ENCODE data around the gene PAFAH1B1.
"Not testable (repeated sequence)": the region's sequence is repeated elsewhere in the genome, so short reads cannot be mapped to it uniquely, and the experiment has no call there.

Gene PAFAH1B1

GRCh38 chr17:2611627-2612026 is 18.2 kb downstream of the PAFAH1B1 start:
- no peak for DNase-seq (ENCODE audit: low spot score)
- no peak for TF ChIP-seq CTCF (IDR thresholded peaks at IDR 0.05)
- Histone ChIP-seq H3K4me3 (no peak overlapping the region), H3K27ac (no peak overlapping the region)

GRCh38 chr17:2612630-2613029 is 19.2 kb downstream of the PAFAH1B1 start:
- H3K27ac ChIP-seq = no peak overlapping the region
- TF ChIP-seq CTCF (IDR thresholded peaks at IDR 0.05) = no peak
- no peak for DNase-seq (ENCODE audit: low spot score)
- H3K4me3 ChIP-seq = no peak overlapping the region

- TF ChIP-seq CTCF (IDR thresholded peaks at IDR 0.05) = no peak
- Histone ChIP-seq H3K27ac (no peak overlapping the region), H3K4me3 (no peak overlapping the region)
- DNase-seq (ENCODE audit: low spot score) = no peak
Observed at GRCh38 chr17:2613089-2613808, 19.8 kb downstream of the PAFAH1B1 start.

- Histone ChIP-seq H3K27ac (no peak overlapping the region), H3K4me3 (no peak overlapping the region)
- no peak for DNase-seq (ENCODE audit: low spot score)
- TF ChIP-seq CTCF (IDR thresholded peaks at IDR 0.05) = no peak
Observed at GRCh38 chr17:2615882-2616281, 22.4 kb downstream of the PAFAH1B1 start.

- no peak for DNase-seq (ENCODE audit: low spot score)
- H3K4me3 ChIP-seq = no peak overlapping the region
- no peak overlapping the region for H3K27ac ChIP-seq
- no peak for TF ChIP-seq CTCF (IDR thresholded peaks at IDR 0.05)
Observed at GRCh38 chr17:2621241-2621640, 27.8 kb downstream of the PAFAH1B1 start.

GRCh38 chr17:2621951-2622405 is 28.5 kb downstream of the PAFAH1B1 start:
- DNase-seq (ENCODE audit: low spot score); H3K4me3 ChIP-seq; H3K27ac ChIP-seq: not testable (repeated sequence)

GRCh38 chr17:2622721-2623301 is 29.4 kb downstream of the PAFAH1B1 start:
- H3K27ac ChIP-seq; H3K4me3 ChIP-seq; DNase-seq (ENCODE audit: low spot score): not testable (repeated sequence)

GRCh38 chr17:2624292-2624731 is 30.9 kb downstream of the PAFAH1B1 start:
- no peak for DNase-seq (ENCODE audit: low spot score)
- Histone ChIP-seq H3K4me3 (no peak overlapping the region), H3K27ac (no peak overlapping the region)
- no peak for TF ChIP-seq CTCF (IDR thresholded peaks at IDR 0.05)

- H3K4me3 ChIP-seq; H3K27ac ChIP-seq; DNase-seq (ENCODE audit: low spot score): not testable (repeated sequence)
Observed at GRCh38 chr17:2626626-2627219, 33.3 kb downstream of the PAFAH1B1 start.

GRCh38 chr17:2628922-2629321 is 35.5 kb downstream of the PAFAH1B1 start:
- not testable (repeated sequence) for H3K27ac ChIP-seq; H3K4me3 ChIP-seq; DNase-seq (ENCODE audit: low spot score)
